SJSA1 (cell line): Measurements from ENCODE around the gene SBK2. TPM values are rescaled to one million over a fixed set of nuclear protein-coding genes. Genes with fewer than 3 reads are reported as not detected.
A peak's percentile ranks its signal among the peaks of the same experiment; 100 is the strongest.
"Not testable (repeated sequence)": the region's sequence is repeated elsewhere in the genome, so short reads cannot be mapped to it uniquely, and the experiment has no call there.

Experiments used
- DNase-seq, 2 experiments: peaks; one replicate each; pipeline ENCODE4 v3.0.0-alpha.2; 2015 to 2020; ENCODE audit warnings: low spot score in 2 of 2, low read depth in 1 of 2
- H3K27ac ChIP-seq: fragments of 250-450 bp; sonication (Bioruptor Pico); 2 replicates; pipeline ENCODE4 v1.5.1; 2020; ENCODE audit warnings: mild to moderate bottlenecking, moderate library complexity
- H3K27me3 ChIP-seq: fragments of 250-450 bp; sonication (Bioruptor Pico); replicated peaks from 2 replicates; pipeline ENCODE4 v1.5.1; 2020; ENCODE audit warnings: mild to moderate bottlenecking, moderate library complexity
- H3K36me3 ChIP-seq: fragments of 250-450 bp; sonication (Bioruptor Pico); 2 replicates; pipeline ENCODE4 v1.5.1; 2020; ENCODE audit warnings: mild to moderate bottlenecking
- H3K4me1 ChIP-seq: fragments of 250-450 bp; sonication (Bioruptor Pico); replicated peaks from 2 replicates; pipeline ENCODE4 v1.6.1; 2021; ENCODE audit warnings: mild to moderate bottlenecking
- H3K4me3 ChIP-seq: fragments of 250-450 bp; sonication (Bioruptor Pico); 2 replicates; pipeline ENCODE4 v1.5.1; 2020; ENCODE audit warnings: mild to moderate bottlenecking
- H3K9me3 ChIP-seq: fragments of 250-450 bp; sonication (Bioruptor Pico); replicated peaks from 2 replicates; pipeline ENCODE4 v1.5.1; 2020; ENCODE audit warnings: mild to moderate bottlenecking
- total RNA-seq: library from RNA; depleted of rRNA; stranded (reverse); fragments of >200 nt; shearing (Covaris generic); gene quantifications from 2 replicates; pipeline ENCODE4 v1.2.3, GENCODE V29; 2014

Gene SBK2
- total RNA-seq, 1 experiment from 2014 or later: not detected

DNA sequence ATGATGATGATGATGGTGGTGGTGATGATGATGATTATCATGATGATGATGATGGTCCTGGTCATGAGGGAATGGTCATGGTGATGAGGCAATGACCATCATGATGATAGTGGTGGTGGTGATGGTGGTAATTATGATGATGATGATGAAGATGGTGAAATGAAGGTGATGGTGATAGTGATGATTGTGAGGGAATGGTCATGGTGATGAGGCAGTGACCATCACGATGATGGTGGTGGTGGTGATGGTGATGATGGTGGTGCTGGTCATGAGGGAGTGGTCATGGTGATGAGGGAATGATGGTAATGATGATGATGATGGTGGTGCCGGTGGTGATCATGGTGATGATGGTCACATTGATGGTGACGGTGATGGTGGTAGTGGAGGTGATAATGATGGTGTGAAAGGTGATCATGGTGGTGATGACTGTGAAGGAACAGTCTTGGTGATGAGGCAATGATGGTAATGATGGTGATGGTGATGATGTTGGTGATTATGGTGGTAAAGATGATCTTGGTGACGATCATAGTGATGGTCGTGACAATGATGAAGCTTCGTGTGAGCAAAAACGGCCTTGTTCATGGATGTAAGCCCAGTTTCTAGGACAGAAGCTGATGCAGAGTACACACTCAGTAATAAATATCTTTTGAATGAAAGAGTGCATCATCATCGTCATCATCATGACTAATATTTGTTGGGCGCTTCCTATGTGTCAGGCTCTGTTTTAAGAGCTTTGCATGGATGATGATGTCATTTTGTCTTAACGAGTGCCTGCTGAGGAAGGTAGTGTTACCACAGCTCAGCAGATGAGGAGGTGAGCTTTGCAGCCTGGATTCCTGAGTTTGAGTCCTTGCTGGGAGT, 17.3 kb downstream of the SBK2 start:
- Histone ChIP-seq H3K27ac (no peak overlapping the region), H3K27me3 (0 out of 2 replicates have a peak, but pooled peaks cover 3% of the 10 kb centered on the region)

DNA sequence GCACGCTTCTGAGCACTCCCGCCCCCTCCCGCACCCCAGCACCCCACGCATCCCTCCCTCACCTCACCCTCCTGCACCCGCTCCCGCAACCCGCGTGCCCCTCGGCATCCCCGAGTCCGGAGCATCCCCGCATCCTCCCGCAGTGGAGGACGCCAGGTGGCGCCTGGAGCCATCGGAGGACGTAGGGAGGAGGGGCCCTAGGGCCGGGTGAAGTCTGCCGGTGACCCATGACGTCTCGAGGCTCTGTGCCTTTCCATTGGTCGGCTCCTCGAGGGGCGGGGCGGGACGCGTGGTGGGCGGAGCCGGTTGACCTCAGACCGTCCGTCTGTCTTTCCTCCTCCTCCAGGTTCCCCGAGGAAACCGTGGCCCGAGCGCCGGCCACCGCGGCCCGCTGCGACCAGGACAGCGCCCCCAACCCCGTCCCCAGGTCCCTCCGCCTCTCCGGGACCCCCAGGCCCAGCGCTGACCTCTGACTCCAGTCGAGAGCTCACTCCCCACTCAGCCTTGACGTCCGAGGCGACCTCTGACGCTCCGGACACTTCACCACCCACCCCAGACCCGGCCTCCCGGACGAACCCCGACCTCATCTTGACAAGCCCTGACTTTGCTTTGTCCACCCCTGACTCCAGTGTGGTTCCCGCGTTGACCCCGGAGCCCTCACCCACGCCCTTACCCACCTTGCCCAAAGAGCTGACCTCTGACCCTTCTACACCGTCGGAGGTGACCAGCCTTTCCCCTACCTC, 19.9 kb downstream of the SBK2 start:
- H3K9me3 ChIP-seq: no peaks in the 10 kb centered on the region
- peak overlapping the region; percentile 32 for H3K4me3 ChIP-seq
- peak; percentile 88 to 93 for DNase-seq
- H3K27me3 ChIP-seq: no peaks in the 10 kb centered on the region
- peaks cover 5% of the 10 kb centered on the region for H3K4me1 ChIP-seq
- peak overlapping the region; percentile 43 for H3K27ac ChIP-seq
- H3K36me3 ChIP-seq: no peaks in the 10 kb centered on the region

More for the DNA sequence above, 17.3 kb downstream of the SBK2 start:
- Histone ChIP-seq H3K9me3 (no peaks in the 10 kb centered on the region), H3K36me3 (no peaks in the 10 kb centered on the region), H3K4me1 (peaks cover 5% of the 10 kb centered on the region), H3K4me3 (no peak overlapping the region)
- no peak for DNase-seq

- DNase-seq: no peak
- no peaks in the 10 kb centered on the region for H3K36me3 ChIP-seq
- no peak overlapping the region for H3K4me3 ChIP-seq
- H3K27me3 ChIP-seq: no peaks in the 10 kb centered on the region
- peaks cover 5% of the 10 kb centered on the region for H3K4me1 ChIP-seq
- peaks cover 5% of the 10 kb centered on the region for H3K9me3 ChIP-seq
- no peak overlapping the region for H3K27ac ChIP-seq
Measured at GRCh38 chr19:55508120-55508519, 28.8 kb downstream of the SBK2 start.

DNA sequence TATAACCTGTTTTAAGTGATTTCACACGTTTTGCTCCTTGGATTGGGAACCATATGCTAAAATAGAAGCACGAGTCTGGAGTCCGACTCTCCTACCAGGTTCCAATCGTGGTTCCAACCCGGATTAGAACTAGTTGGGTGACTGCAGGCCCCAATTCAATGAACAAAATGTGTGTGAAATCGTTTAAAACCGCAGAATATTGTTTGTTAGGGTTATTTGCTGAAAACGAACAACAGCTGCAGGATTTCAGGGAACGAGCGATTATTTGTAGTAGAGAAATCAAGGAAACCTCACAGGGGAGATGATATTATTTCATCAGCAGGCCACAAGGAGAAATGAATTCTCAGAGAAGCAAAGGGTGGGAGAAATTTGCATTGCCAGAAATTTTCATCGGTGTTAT, 32.0 kb downstream of the SBK2 start:
- Histone ChIP-seq H3K27me3 (no peaks in the 10 kb centered on the region), H3K36me3 (no peaks in the 10 kb centered on the region), H3K27ac (no peak overlapping the region), H3K4me1 (peaks cover 5% of the 10 kb centered on the region), H3K9me3 (peaks cover 7% of the 10 kb centered on the region), H3K4me3 (no peak overlapping the region)
- DNase-seq: no peak

DNA sequence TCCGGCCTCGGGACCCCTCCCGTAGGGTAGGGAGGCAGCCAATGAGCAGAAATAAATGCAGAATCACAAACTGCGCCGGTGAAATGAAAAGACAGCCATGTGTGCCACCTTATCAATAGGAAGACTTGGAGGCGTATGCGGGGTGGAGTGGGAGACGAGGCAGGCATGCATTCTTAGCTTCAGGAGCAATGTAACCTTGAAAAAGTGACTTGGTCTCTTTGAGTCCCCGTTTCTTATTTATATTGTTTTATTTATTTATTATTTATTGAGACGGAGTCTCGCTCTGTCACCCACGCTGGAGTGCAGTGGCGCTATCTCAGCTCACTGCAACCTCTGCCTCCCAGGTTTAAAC, 32.7 kb downstream of the SBK2 start:
- Histone ChIP-seq H3K27me3 (no peaks in the 10 kb centered on the region), H3K4me1 (peaks cover 5% of the 10 kb centered on the region), H3K27ac (no peak overlapping the region), H3K4me3 (peak overlapping the region; percentile 32), H3K36me3 (no peaks in the 10 kb centered on the region), H3K9me3 (peaks cover 7% of the 10 kb centered on the region)
- no peak for DNase-seq

DNA sequence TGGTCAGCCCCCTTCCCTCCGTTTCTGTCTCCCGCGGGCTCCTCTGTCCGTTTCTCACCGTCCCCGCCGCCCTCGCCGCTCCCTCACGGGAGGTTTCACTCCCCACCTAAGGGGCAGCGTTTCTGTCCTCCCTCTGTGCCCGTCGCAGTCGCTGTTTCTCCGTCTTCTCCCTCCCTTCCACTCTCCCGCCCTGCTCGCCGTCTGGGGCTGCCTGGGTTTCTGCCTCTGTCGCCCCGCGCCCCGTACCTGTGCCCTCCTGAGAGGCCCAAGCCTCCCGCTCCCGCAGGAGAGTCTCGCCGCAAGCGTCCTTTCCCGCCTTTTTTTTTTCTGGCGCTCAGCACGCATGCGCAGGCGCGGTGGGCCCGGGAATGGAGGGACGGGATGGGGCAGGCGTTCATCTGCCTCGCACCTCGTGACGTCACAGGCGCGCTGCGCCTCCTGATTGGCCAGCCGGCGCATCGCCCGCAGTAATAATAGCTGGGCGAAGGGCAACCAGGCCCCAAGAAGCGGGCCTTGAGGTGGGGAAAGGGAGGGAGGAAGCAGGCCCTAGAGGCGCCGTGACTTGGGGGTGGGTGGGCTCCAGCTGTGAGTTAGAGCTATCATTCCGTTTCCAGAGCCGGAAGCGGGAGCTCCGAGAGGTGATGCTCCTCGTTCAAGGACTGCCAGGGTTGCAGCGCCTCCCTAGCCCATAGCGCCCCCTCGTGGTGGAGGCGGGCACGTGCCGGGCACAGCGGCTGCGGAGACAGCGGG, 33.3 kb downstream of the SBK2 start:
- Histone ChIP-seq H3K36me3 (no peaks in the 10 kb centered on the region), H3K27me3 (no peaks in the 10 kb centered on the region), H3K27ac (no peak overlapping the region), H3K9me3 (peaks cover 7% of the 10 kb centered on the region), H3K4me1 (peaks cover 5% of the 10 kb centered on the region), H3K4me3 (peak overlapping the region; percentile 32)
- DNase-seq: peak; percentile 89 to 90

DNA sequence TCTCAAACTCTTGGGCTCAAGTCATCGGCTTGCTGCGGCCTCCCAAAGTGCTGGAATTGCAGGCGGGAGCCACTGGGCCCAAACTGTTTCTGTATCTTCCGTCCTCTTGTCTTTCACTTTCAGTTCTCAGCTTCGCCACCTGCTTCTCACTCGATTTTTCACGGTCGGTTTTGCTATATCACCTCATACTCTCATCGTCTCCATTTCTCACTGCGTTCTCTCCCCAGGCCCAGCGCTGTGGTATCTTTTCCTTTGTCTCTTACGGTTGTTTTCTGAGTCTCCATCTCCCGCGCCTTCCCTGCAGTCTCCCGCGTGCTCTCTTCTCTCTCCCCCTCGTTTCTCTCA, 33.8 kb downstream of the SBK2 start:
- H3K27me3 ChIP-seq: no peaks in the 10 kb centered on the region
- H3K27ac ChIP-seq: no peak overlapping the region
- no peaks in the 10 kb centered on the region for H3K36me3 ChIP-seq
- no peak for DNase-seq
- no peak overlapping the region for H3K4me3 ChIP-seq
- H3K9me3 ChIP-seq: peaks cover 7% of the 10 kb centered on the region
- H3K4me1 ChIP-seq: peaks cover 5% of the 10 kb centered on the region

- peaks cover 5% of the 10 kb centered on the region for H3K4me1 ChIP-seq
- no peak for DNase-seq
- H3K4me3 ChIP-seq: no peak overlapping the region
- no peaks in the 10 kb centered on the region for H3K27me3 ChIP-seq
- H3K9me3 ChIP-seq: peaks cover 7% of the 10 kb centered on the region
- H3K27ac ChIP-seq: no peak overlapping the region
- H3K36me3 ChIP-seq: no peaks in the 10 kb centered on the region
Measured at GRCh38 chr19:55502197-55502952, 34.6 kb downstream of the SBK2 start.

DNA sequence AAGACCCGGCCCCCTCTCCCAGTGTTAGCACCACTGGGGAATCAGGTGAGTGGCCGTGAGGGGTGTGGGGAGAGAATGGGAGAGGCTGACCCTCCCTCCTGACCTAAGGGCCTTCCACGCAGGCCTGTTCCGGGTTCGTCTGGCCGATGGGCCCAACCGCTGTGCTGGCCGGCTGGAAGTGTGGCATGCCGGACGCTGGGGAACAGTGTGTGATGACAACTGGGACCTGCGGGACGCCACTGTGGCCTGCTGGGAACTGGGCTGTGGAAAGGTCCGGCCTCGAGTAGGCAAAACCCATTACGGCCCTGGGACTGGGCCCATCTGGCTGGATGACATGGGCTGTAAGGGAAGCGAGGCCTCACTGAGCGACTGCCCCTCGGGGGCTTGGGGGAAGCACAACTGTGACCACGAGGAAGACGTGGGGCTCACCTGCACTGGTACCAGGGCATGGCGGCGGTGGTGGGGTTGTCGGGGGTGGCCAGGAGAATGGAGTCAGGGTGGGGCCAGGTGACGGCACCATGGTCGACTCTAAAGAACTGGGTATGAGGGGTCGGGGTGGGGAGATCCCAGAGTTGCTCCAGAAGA, 36.5 kb downstream of the SBK2 start:
- no peaks in the 10 kb centered on the region; the same call in 1 of the 2 replicates for H3K27me3 ChIP-seq
- no peak overlapping the region for H3K27ac ChIP-seq
- H3K4me3 ChIP-seq: no peak overlapping the region
- H3K36me3 ChIP-seq: no peaks in the 10 kb centered on the region
- peaks cover 7% of the 10 kb centered on the region for H3K9me3 ChIP-seq
- H3K4me1 ChIP-seq: peaks cover 5% of the 10 kb centered on the region
- no peak for DNase-seq

DNA sequence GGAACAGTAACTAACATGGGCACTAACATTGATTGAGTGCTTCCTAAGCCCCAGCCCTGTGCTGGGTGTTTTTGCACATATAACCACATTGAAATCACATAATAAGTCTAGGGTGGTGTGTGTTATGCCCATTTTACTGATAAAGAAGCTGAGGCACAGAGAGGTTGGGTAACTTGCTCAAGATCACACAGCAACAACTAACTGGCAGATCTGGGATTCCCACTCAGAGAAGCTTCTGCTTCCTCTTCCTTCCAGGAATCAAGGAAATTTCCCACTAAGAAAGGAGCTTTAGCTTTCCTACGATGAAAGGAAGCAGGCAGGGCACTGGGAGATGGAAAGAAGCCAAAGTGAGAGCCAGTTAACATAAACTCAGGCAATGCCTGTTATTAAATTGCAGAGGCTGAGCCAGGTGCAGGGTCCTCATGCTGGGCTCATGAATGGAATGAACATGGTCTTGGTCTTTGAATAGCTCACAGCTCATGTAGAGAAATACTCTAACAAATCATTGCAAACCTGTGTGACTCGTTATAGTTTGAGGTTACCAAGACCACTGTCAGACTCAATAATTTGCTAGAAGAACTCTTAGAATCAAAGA, 38.6 kb downstream of the SBK2 start:
- Histone ChIP-seq H3K27me3 (peaks cover 3% of the 10 kb centered on the region; the same call in 1 of the 2 replicates), H3K4me3 (no peak overlapping the region), H3K4me1 (peaks cover 1% of the 10 kb centered on the region), H3K9me3 (peaks cover 5% of the 10 kb centered on the region), H3K27ac (no peak overlapping the region), H3K36me3 (no peaks in the 10 kb centered on the region)
- DNase-seq: no peak

GRCh38 chr19:55497763-55498162, 39.2 kb downstream of the SBK2 start:
- Histone ChIP-seq H3K4me1 (no peaks in the 10 kb centered on the region; the same call in 1 of the 2 replicates), H3K9me3 (no peaks in the 10 kb centered on the region; the same call in 1 of the 2 replicates), H3K27me3 (peaks cover 3% of the 10 kb centered on the region; the same call in 1 of the 2 replicates), H3K27ac (no peak overlapping the region), H3K4me3 (no peak overlapping the region), H3K36me3 (no peaks in the 10 kb centered on the region)
- DNase-seq: no peak

DNA sequence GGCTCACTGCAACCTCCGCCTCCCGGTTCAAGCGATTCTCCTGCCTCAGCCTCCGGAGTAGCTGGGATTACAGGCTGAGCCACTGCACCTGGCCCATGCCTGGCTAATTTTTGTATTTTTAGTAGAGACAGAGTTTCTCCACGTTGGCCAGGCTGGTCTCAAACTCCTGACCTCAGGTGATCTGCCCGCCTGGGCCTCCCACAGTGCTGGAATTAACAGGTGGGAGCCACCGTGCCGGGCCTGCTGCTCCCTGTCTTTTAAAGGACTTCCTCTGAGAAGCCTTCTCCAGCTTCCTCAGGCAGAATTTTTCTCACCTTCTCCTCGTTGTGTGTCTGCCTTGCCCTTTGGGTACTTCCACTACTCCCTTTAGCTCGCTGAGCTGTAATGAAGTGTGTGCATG, 40.1 kb downstream of the SBK2 start:
- not testable (repeated sequence) for H3K9me3 ChIP-seq, H3K36me3 ChIP-seq, H3K4me3 ChIP-seq, H3K27ac ChIP-seq, H3K4me1 ChIP-seq, DNase-seq, H3K27me3 ChIP-seq
